Measurements from ENCODE around the gene CXCR5. TPM values are rescaled to one million over a fixed set of nuclear protein-coding genes. Genes with fewer than 3 reads are reported as not detected.

Gene CXCR5
- total RNA-seq, 1 donor from 2014 or later, result not detected

DNA sequence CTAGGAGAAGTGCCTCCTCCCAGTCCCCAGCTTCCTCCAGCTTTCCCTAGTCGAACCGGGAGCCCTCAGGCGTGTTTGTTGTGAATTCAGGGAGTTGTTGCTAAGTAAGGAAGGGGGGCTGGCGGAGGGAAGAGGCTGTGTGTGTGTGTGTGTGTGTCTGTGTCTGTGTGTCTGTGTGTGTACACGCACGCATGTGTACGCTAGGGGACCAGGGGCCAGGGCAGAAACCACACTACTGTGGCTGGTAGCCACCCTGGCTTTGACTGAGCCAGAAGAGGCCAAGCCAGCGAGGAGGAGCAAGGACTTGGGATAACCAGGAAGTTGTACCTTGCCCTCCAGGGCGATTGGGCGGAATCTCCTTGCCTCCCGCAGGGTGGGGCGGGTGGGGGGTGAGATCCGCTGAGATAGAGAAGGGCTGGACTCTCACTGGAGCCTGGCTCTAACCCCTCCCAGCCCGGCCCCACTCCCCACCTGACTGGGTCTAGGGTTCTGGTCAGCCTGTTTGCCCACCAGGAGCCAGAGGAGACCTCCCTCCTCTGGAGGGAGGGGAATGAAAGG is 34.5 kb downstream of the CXCR5 start:
- TF ChIP-seq, protein P1, sequence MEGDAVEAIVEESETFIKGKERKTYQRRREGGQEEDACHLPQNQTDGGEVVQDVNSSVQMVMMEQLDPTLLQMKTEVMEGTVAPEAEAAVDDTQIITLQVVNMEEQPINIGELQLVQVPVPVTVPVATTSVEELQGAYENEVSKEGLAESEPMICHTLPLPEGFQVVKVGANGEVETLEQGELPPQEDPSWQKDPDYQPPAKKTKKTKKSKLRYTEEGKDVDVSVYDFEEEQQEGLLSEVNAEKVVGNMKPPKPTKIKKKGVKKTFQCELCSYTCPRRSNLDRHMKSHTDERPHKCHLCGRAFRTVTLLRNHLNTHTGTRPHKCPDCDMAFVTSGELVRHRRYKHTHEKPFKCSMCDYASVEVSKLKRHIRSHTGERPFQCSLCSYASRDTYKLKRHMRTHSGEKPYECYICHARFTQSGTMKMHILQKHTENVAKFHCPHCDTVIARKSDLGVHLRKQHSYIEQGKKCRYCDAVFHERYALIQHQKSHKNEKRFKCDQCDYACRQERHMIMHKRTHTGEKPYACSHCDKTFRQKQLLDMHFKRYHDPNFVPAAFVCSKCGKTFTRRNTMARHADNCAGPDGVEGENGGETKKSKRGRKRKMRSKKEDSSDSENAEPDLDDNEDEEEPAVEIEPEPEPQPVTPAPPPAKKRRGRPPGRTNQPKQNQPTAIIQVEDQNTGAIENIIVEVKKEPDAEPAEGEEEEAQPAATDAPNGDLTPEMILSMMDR (IDR thresholded peaks at IDR 0.05; ENCODE audit: partially characterized antibody, unreplicated experiment), result no peak
- Mint-ChIP-seq H3K4me1 (ENCODE audit: low read depth, unreplicated experiment) (peaks cover 53% of the 10 kb centered on the region), H3K4me3 (ENCODE audit: unreplicated experiment) (peak overlapping the region; percentile 63), H3K9me3 (ENCODE audit: unreplicated experiment) (peaks cover 2% of the 10 kb centered on the region), H3K36me3 (ENCODE audit: unreplicated experiment) (no peaks in the 10 kb centered on the region), H3K27me3 (ENCODE audit: unreplicated experiment) (no peaks in the 10 kb centered on the region), H3K27ac (ENCODE audit: unreplicated experiment) (no peak overlapping the region)
- no peak for DNase-seq

DNA sequence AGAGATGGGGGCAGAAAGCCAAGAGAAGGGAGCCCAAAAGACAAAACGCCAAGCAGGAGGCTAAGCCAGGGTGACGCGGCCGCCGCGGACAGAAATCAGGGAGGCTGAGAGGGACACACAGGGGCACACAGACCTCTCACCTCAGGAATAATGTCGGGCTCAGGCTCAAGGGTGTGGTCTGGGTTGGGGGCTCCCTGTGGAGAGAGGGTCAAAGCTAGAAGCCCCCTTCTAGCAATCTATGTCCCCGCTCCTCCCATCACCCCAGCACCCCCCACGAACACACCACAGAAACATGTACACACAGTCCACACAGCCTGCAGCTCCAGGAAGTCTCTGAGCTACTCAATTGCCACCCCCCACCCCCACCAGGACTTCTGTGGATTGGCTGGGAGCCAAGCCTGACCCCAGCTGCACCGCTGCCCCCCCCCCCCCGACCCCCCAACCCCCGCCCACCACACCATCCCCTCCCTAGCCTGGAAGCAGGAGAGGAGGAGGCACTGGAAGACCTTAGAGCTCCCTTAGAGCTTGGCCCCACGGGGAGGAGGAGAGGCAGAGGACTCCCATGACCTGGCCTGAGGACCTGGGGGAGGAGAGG is 35.1 kb downstream of the CXCR5 start:
- H3K27ac Mint-ChIP-seq (ENCODE audit: unreplicated experiment), result no peak overlapping the region
- no peaks in the 10 kb centered on the region for H3K27me3 Mint-ChIP-seq (ENCODE audit: unreplicated experiment)
- DNase-seq, result no peak
- TF ChIP-seq, protein P1 (IDR thresholded peaks at IDR 0.05; ENCODE audit: partially characterized antibody, unreplicated experiment), result no peak
- H3K4me3 Mint-ChIP-seq (ENCODE audit: unreplicated experiment), result no peak overlapping the region
- H3K9me3 Mint-ChIP-seq (ENCODE audit: unreplicated experiment), result peaks cover 4% of the 10 kb centered on the region
- no peaks in the 10 kb centered on the region for H3K36me3 Mint-ChIP-seq (ENCODE audit: unreplicated experiment)
- H3K4me1 Mint-ChIP-seq (ENCODE audit: low read depth, unreplicated experiment), result peaks cover 56% of the 10 kb centered on the region

DNA sequence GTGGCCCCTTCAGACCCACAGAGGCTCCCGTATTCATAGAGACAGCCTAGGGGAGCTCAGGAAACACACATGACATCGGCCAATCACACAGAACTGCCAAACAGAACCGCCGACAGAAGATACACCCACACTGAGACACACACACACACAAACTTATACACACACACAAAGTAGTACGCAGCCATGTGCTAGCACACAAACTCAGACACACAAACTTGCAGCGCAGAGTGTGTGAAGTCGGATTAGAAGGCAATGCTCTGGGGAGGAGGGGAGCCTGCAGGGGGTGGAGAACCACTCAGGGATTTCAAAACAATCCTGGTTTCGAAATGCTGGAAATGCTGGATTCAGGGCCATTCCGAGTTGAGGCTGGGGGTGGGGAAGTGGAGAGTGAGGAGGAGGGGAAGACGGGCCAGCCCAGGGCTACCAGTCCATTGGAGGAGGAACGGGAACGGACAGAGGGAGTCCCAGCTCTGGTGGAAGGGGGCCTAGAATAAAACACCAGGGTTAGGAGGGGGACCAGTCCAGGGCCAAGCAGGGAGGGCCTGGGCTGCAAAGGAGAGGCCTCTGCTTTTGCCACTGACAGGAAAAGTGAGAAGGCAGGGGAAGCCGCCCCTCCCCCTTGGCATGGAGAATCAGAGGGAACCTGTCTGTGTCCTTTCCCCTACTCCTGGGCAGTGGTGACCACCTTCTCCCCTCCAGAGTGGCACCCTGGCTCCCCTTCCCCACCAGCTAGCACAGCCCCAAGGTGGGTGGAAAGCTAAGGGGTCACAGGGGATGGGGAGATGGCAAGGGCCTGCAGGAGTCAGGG is 37.6 kb downstream of the CXCR5 start:
- no peaks in the 10 kb centered on the region for H3K36me3 Mint-ChIP-seq (ENCODE audit: unreplicated experiment)
- TF ChIP-seq, protein P1 (IDR thresholded peaks at IDR 0.05; ENCODE audit: partially characterized antibody, unreplicated experiment), result no peak
- H3K27ac Mint-ChIP-seq (ENCODE audit: unreplicated experiment), result peak overlapping the region; percentile 59
- DNase-seq, result no peak
- H3K9me3 Mint-ChIP-seq (ENCODE audit: unreplicated experiment), result peaks cover 10% of the 10 kb centered on the region
- H3K4me1 Mint-ChIP-seq (ENCODE audit: low read depth, unreplicated experiment), result peaks cover 50% of the 10 kb centered on the region
- H3K27me3 Mint-ChIP-seq (ENCODE audit: unreplicated experiment), result peaks cover 5% of the 10 kb centered on the region
- peak overlapping the region; percentile 69 for H3K4me3 Mint-ChIP-seq (ENCODE audit: unreplicated experiment)

DNA sequence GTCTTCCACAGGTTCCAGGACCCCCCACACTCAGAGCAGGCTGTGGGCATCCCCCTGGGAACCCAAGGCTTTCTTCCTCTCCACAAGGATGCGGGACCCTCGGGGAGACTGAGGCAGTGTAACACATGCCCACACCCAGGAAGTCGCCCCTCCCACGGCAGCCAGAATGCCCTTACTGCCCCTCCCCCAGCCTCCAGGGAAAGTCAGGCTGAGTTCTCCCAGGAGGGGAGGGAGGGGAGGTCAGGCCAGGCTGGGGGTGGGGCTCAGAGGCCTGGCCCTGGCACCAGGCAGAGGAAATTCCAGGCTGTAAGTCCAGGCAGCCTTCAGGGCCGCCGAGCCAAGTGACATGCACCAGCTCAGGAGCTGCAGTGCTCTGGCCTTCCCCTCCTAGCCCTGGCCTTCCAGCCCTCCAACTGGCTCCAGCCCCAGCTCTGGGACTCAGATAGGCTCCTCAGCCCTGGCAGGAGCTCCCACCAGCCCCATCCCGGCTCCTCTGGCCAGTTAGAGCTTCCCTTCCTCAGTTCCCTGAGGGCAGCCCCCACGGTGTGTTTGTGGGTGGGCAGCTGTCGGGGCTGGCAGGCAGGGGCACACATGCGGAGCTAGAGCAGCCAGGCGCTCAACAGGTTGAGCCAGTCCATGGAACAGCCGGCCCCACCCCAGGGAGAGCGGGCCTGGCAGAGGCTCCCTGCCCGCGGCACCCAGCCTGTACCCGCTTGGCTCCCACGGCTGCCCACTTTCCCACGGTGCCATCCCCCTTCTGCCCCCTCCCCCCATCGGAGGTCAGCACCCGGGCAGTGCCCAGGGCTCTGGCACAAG is 38.4 kb downstream of the CXCR5 start:
- no peak overlapping the region for H3K27ac Mint-ChIP-seq (ENCODE audit: unreplicated experiment)

More for the DNA sequence above, 38.4 kb downstream of the CXCR5 start:
- H3K4me3 Mint-ChIP-seq (ENCODE audit: unreplicated experiment), result no peak overlapping the region
- peaks cover 8% of the 10 kb centered on the region for H3K27me3 Mint-ChIP-seq (ENCODE audit: unreplicated experiment)
- peaks cover 44% of the 10 kb centered on the region for H3K4me1 Mint-ChIP-seq (ENCODE audit: low read depth, unreplicated experiment)
- no peaks in the 10 kb centered on the region for H3K36me3 Mint-ChIP-seq (ENCODE audit: unreplicated experiment)
- peaks cover 10% of the 10 kb centered on the region for H3K9me3 Mint-ChIP-seq (ENCODE audit: unreplicated experiment)
- TF ChIP-seq, protein P1 (IDR thresholded peaks at IDR 0.05; ENCODE audit: partially characterized antibody, unreplicated experiment), result no peak
- no peak for DNase-seq
